Fibroblast of skin of abdomen (primary cell): ENCODE data around the gene TBC1D9.

ENCODE experiments used
- DNase-seq: peaks from one replicate; pipeline ENCODE4 v3.0.0-alpha.2; 2013

Gene TBC1D9

GRCh38 chr4:140645614-140646412, 110.4 kb downstream of the TBC1D9 start:
- no peak for DNase-seq

- DNase-seq: no peak
Measured at GRCh38 chr4:140645196-140645595, 111.0 kb downstream of the TBC1D9 start.

- no peak for DNase-seq
Measured at GRCh38 chr4:140644470-140645185, 111.6 kb downstream of the TBC1D9 start.

GRCh38 chr4:140643571-140644055, 112.6 kb downstream of the TBC1D9 start:
- DNase-seq: no peak

GRCh38 chr4:140642674-140643437, 113.3 kb downstream of the TBC1D9 start:
- DNase-seq: no peak

GRCh38 chr4:140641789-140642439, 114.3 kb downstream of the TBC1D9 start:
- DNase-seq: no peak

- DNase-seq: no peak
Measured at GRCh38 chr4:140641105-140641555, 115.1 kb downstream of the TBC1D9 start.

- no peak for DNase-seq
Measured at GRCh38 chr4:140640150-140640748, 115.9 kb downstream of the TBC1D9 start.

- no peak for DNase-seq
Measured at GRCh38 chr4:140639066-140639465, 117.1 kb downstream of the TBC1D9 start.

- peak; percentile 8 for DNase-seq
Measured at GRCh38 chr4:140637836-140638235, 118.3 kb downstream of the TBC1D9 start.

- peak; percentile 28 for DNase-seq
Measured at GRCh38 chr4:140635606-140636005, 120.6 kb downstream of the TBC1D9 start.

GRCh38 chr4:140633951-140634350, 122.2 kb downstream of the TBC1D9 start:
- DNase-seq: no peak

GRCh38 chr4:140633124-140633523, 123.1 kb downstream of the TBC1D9 start:
- no peak for DNase-seq

GRCh38 chr4:140630246-140630645, 125.9 kb downstream of the TBC1D9 start:
- DNase-seq: no peak

- no peak for DNase-seq
Measured at GRCh38 chr4:140628016-140628415, 128.2 kb downstream of the TBC1D9 start.

- DNase-seq: no peak
Measured at GRCh38 chr4:140626661-140627376, 129.4 kb downstream of the TBC1D9 start.

- DNase-seq: no peak
Measured at GRCh38 chr4:140622333-140622958, 133.7 kb downstream of the TBC1D9 start.

- DNase-seq: no peak
Measured at GRCh38 chr4:140621161-140621560, 135.0 kb downstream of the TBC1D9 start.

GRCh38 chr4:140617499-140618248, 138.5 kb downstream of the TBC1D9 start:
- DNase-seq: no peak

GRCh38 chr4:140615451-140615850, 140.7 kb downstream of the TBC1D9 start:
- DNase-seq: no peak
